Tibial nerve (tissue), 4 donors: ENCODE results near the gene PRDX5.

Experiments
- CTCF ChIP-seq, 5 experiments: fragments of 200-600 bp in 3 of 5; fragments of 450-650 bp in 2 of 5; sonication (generic) in 3 of 5; IDR thresholded peaks; one replicate each; pipeline ENCODE4 v1.5.1; 2016 to 2019; ENCODE audit warnings: antibody characterized with exemption in 5 of 5, mild to moderate bottlenecking in 3 of 5, moderate library complexity in 2 of 5
- EP300 ChIP-seq, 2 donors: sonication (generic); formaldehyde crosslinking; IDR thresholded peaks; one replicate each; pipeline ENCODE4 v1.6.1; 2017; ENCODE audit warnings: antibody characterized with exemption in 2 of 2, mild to moderate bottlenecking in 1 of 2
- POLR2A ChIP-seq, 2 donors: fragments of 450-650 bp; IDR thresholded peaks; one replicate each; pipeline ENCODE4 v1.6.1; 2017; ENCODE audit warnings: antibody characterized with exemption in 2 of 2, mild to moderate bottlenecking in 2 of 2, moderate library complexity in 2 of 2

GRCh38 chr11:64278576-64279190 lies 39.2 kb upstream of the PRDX5 start:
- TF ChIP-seq CTCF (IDR thresholded peaks at IDR 0.05) (no peak), EP300 (IDR thresholded peaks at IDR 0.05) (no peak), POLR2A (IDR thresholded peaks at IDR 0.05) (no peak)
